GM12892 (cell line): Measurements from ENCODE around the gene ZMIZ2.

Experiments
- POLR2A ChIP-seq: IDR thresholded peaks from 2 replicates; pipeline ENCODE4 v1.6.1; 2011; ENCODE audit warnings: low read depth, low read length, control low read depth
- POLR2AphosphoS5 ChIP-seq: IDR thresholded peaks from 2 replicates; pipeline ENCODE4 v1.6.1; 2011; ENCODE audit warnings: low read depth, low read length, control low read depth
- TAF1 ChIP-seq: IDR thresholded peaks from 2 replicates; pipeline ENCODE4 v1.6.1; 2011; ENCODE audit warnings: low read depth, mild to moderate bottlenecking, control low read depth, low read length, borderline replicate concordance

GRCh38 chr7:44768628-44769371 is 20.2 kb downstream of the ZMIZ2 start:
- TF ChIP-seq POLR2A (no peak), POLR2AphosphoS5 (no peak), TAF1 (no peak)
